Esophagus (tissue), 2 donors: Measurements from ENCODE around the gene GLTP. TPM values are rescaled to one million over a fixed set of nuclear protein-coding genes. Genes with fewer than 3 reads are reported as not detected.

Experiments
- H3K27ac ChIP-seq, 2 donors: one replicate each; pipeline ENCODE4 v1.5.1; 2013; ENCODE audit warnings: low read depth in 2 of 2, mild to moderate bottlenecking in 2 of 2, inconsistent platforms in 1 of 2, low read length in 1 of 2, moderate library complexity in 1 of 2
- H3K27me3 ChIP-seq, 2 donors: one replicate each; pipeline ENCODE4 v1.6.1; 2013; ENCODE audit warnings: low read length in 2 of 2, control low read depth in 1 of 2, mild to moderate bottlenecking in 1 of 2; ENCODE audit not compliant: insufficient read depth in 2 of 2, control insufficient read depth in 1 of 2
- H3K36me3 ChIP-seq, 2 donors: one replicate each; pipeline ENCODE4 v1.6.1; 2013; ENCODE audit warnings: low read length in 1 of 2; ENCODE audit not compliant: control insufficient read depth in 2 of 2, insufficient read depth in 2 of 2
- H3K4me1 ChIP-seq, 2 donors: one replicate each; pipeline ENCODE4 v1.6.1; 2013; ENCODE audit warnings: low read length in 1 of 2; ENCODE audit not compliant: control insufficient read depth in 2 of 2, insufficient read depth in 2 of 2
- H3K4me3 ChIP-seq, 2 donors: one replicate each; pipeline ENCODE4 v1.5.1; 2013; ENCODE audit warnings: low read length in 2 of 2, mild to moderate bottlenecking in 2 of 2, low read depth in 1 of 2, moderate library complexity in 1 of 2
- H3K9me3 ChIP-seq, 2 donors: one replicate each; pipeline ENCODE4 v1.6.1; 2013; ENCODE audit warnings: mild to moderate bottlenecking in 2 of 2, low read depth in 1 of 2, low read length in 1 of 2, moderate library complexity in 1 of 2; ENCODE audit not compliant: control insufficient read depth in 2 of 2, insufficient read depth in 1 of 2
- WGBS, 2 donors: extraction: QIAGEN DNeasy Blood & Tissue Kit; methylation state at CpG; one replicate each; pipeline ENCODE4 v1.1.7; 2013; 5-methylcytosine and 5-hydroxymethylcytosine counted together
- polyA plus RNA-seq, 2 donors: library from polyadenylated mRNA; stranded (reverse); fragments of 200-250 nt; gene quantifications; one replicate each; pipeline ENCODE4 v1.2.3, GENCODE V29; 2013
- donor health status: healthy with polysubstance abuse.
- donor health status: Bipolar disorder and iron deficiency.

GLTP gene
- polyA plus RNA-seq, 2 donors = 270 to 383 TPM

DNA sequence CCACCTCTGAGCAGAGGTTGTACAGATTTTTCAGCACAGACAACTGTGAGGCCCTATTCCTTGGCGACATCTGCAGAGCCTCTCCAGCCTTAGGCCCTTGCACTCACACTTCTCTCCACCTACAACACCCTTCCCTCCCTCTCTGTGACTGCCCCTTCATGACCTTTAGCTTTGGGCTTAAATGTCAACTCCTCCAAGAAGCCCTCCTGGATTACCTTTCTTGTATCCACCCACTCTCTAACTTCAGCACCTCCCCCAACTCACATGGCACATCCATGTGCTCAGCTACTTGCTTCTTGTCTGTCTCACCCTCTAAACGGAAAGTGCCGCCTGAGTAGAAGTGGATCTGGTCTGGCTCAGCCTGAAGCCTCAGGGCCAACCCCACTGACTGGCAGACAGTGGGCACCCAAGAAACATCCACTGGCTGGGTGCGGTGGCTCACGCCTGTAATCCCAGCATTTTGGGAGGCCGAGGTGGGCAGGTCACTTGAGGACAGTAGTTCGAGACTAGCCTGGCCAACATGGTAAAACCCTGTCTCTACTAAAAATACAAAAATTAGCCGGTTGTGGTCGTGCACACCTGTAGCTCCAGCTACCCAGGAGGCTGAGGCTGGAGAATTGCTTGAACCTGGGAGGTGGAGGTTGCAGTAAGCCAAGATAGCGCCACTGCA lies 69.3 kb downstream of the GLTP start:
- no peaks in the 10 kb centered on the region for H3K36me3 ChIP-seq
- no peaks in the 10 kb centered on the region for H3K9me3 ChIP-seq
- H3K27me3 ChIP-seq = no peaks in the 10 kb centered on the region
- 91% methylated on average over 10 of the region's 10 CpGs for WGBS, 2 donors
- peaks cover 0 to 7% of the 10 kb centered on the region in 2 donors for H3K4me1 ChIP-seq
- H3K4me3 ChIP-seq = no peak overlapping the region
- H3K27ac ChIP-seq = no peak overlapping the region

DNA sequence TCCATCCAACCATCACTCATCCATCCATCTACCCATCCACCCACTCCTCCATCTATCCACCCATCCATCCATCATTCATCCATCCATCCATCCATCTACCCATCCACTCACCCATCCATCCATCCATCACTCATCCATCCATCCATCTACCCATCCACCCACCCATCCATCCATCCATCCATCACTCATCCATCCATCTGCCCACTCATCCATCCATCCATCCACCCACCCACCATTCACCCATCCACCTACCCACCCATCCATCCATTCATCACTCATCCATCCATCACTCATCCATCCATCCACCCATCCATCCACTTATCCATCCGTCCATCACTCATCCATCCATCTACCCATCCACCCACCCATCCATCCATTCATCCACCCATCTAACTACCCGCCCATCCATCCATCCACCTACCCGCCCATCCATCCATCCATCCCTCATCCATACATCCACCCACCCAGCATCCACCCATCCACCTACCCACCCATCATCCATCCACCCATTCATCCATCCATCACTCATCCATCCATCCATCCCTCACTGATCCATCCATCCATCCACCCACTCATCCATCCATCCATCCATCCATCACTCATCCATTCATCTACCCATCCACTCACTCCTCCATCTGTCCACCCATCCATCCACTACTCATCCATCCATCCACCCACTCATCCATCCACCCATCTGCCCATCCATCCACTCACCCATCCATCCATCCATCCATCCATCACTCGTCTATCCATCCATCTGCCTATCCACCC lies 71.3 kb downstream of the GLTP start:
- 93 to 94% methylated on average over 4 of the region's 4 CpGs for WGBS, 2 donors
- no peak overlapping the region for H3K4me3 ChIP-seq
- no peaks in the 10 kb centered on the region for H3K27me3 ChIP-seq
- H3K27ac ChIP-seq = no peak overlapping the region
- no peaks in the 10 kb centered on the region for H3K4me1 ChIP-seq
- H3K36me3 ChIP-seq = no peaks in the 10 kb centered on the region
- H3K9me3 ChIP-seq = no peaks in the 10 kb centered on the region

DNA sequence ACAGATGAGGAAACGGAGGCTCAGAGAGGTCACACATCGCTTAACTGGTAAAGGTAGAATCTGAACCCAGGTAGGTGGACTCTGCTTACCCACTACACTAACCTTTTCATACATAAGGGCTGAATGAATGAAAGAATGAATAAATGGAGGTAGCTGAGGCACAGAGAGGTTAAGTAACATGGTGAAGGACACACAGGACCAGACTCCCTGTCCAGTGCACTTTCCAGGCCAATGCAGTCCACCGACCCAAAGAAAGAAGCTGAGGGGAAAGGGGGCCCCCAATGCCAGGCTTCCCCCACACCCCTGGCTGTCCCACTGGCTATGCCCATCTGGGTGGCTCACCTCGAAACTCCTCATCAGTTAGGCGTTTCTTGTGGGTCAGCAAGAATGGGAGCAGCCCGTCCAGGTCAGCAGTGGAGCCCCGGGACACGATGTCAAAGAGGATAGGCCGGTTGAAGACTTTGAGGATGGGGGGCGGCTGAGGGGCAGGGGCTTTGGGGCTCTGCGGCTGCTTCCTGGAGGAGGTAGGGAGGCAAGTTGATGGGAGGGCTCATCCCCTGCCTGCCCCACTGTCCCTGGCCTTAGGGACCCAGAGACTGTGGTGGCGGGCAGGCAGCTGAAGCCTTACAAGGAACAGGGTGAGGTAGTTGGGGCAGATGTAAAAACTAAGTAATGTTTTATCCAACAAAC lies 72.2 kb downstream of the GLTP start:
- Histone ChIP-seq H3K9me3 (no peaks in the 10 kb centered on the region), H3K27ac (no peak overlapping the region), H3K4me1 (no peaks in the 10 kb centered on the region), H3K36me3 (no peaks in the 10 kb centered on the region), H3K4me3 (no peak overlapping the region), H3K27me3 (no peaks in the 10 kb centered on the region)
- WGBS, 2 donors = 93 to 95% methylated on average over 12 of the region's 12 CpGs

DNA sequence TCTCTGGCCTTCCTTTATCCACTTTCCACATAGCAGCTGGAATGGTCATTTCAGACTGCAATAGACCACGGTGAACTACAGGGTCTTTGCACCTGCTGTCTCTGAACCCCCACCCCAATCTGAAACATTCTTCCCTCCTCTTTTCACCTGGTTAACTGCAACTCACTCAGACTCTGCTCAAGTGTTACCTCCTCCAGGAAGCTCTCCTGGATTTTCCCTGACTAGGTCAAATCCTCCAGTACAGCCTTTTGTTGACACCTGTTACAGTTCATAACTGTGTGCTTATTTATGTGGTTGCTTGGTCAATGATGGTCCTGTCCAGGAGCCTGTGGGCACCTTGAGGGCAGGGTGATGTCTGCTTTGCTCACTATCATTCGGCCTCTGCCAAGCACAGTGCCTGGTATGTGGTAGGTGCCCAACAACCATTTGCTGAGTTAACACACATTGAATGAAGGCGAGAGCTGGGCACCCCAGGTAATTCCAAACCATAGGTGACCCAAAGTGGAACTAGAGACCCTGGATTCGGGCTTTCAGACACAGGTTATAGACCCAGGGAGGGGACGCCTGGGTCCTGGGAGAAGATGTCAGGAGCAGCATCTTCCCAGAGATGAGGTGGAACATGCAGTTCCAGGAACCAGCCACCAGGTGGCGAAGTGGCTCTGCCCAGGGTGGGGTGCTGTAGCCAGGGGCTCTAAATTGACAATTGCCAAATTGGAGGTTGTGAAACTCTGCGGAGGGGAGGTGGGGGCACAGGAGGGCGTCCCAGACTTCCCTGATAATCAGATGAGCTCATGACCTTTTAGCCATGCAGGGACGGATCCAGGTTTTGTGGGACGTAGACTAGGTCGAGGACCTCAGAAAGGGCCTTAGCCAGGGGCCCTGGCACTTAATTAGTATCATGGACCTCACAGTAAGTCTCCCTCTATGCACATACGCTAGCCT lies 75.2 kb downstream of the GLTP start:
- H3K4me1 ChIP-seq = no peaks in the 10 kb centered on the region
- WGBS, 2 donors = 44 to 45% methylated on average over 12 of the region's 12 CpGs
- H3K27ac ChIP-seq = no peak overlapping the region
- H3K36me3 ChIP-seq = peaks cover 0 to 3% of the 10 kb centered on the region in 2 donors
- H3K9me3 ChIP-seq = no peaks in the 10 kb centered on the region
- H3K4me3 ChIP-seq = no peak overlapping the region
- H3K27me3 ChIP-seq = no peaks in the 10 kb centered on the region

DNA sequence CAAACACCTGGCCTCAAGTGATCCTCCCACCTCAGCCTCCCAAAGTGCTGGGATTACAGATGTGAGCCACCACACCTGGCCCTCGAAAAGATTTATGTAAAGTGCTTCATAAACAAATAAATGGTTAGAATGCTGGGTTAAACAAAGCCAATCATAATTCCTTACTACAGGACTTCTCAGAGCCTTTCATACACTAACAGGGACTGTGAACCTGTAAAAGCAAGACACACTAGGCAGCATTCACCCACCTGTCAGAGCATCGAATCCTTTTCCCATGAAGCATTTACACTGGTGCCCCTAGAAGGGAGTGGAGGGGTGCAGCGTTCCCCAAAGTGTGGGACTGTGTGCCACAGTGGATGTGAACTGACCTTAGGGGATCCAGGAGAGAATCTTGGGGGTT lies 76.7 kb downstream of the GLTP start:
- Histone ChIP-seq H3K4me1 (no peaks in the 10 kb centered on the region), H3K4me3 (no peak overlapping the region), H3K27me3 (no peaks in the 10 kb centered on the region), H3K9me3 (no peaks in the 10 kb centered on the region), H3K36me3 (peaks cover 0 to 3% of the 10 kb centered on the region in 2 donors), H3K27ac (no peak overlapping the region)
- 85 to 90% methylated on average over 3 of the region's 3 CpGs for WGBS, 2 donors

DNA sequence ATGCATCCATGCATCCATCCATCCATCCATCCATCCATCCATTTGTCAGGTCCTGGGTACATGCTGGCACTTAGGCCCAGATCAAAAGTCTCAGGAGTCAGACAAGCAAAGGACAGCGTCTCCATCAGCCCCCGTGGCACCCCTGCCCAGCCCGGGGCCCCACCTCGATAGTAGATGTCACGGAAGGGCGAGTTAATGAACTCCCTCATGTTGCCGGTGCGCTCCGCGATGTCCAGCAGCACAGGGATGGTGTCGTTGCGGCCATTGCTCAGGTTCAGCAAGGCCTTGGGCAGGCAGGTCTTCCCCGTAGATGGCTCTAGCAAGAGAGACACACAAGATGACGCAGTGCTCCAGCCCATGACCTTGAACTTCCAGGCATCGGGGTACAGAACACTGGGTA lies 77.5 kb downstream of the GLTP start:
- Histone ChIP-seq H3K27ac (no peak overlapping the region), H3K27me3 (no peaks in the 10 kb centered on the region), H3K36me3 (peaks cover 0 to 6% of the 10 kb centered on the region in 2 donors), H3K4me3 (no peak overlapping the region), H3K9me3 (no peaks in the 10 kb centered on the region), H3K4me1 (peaks cover 0 to 3% of the 10 kb centered on the region in 2 donors)
- 93 to 94% methylated on average over 15 of the region's 15 CpGs for WGBS, 2 donors

Other genes starting within 250 kb of the GLTP start
- gene FAM222A, start 166.7 kb downstream of the GLTP start, polyA plus RNA-seq = 1 to 10 TPM; 3.2 to 3.9 TPM
- 10 to 100 TPM in 1 of 2 donors, 1 to 10 TPM in 1; 6.7 to 10.7 TPM for gene TRPV4, start 47.1 kb downstream of the GLTP start, polyA plus RNA-seq
- 10 to 100 TPM; 14.1 to 17.4 TPM for gene TCHP, start 19.7 kb upstream of the GLTP start, polyA plus RNA-seq
- gene GIT2, start 115.8 kb upstream of the GLTP start, polyA plus RNA-seq = 10 to 100 TPM in 1 of 2 donors, 1 to 10 TPM in 1; 7.4 to 10.6 TPM
- gene ANKRD13A, start 118.9 kb upstream of the GLTP start, polyA plus RNA-seq = 10 to 100 TPM; 20.0 to 25.4 TPM
- gene C12orf76, start 168.0 kb upstream of the GLTP start, polyA plus RNA-seq = 1 to 10 TPM; 4.1 to 4.9 TPM
- 1 to 10 TPM; 1.9 to 3.5 TPM for gene IFT81, start 243.8 kb upstream of the GLTP start, polyA plus RNA-seq